Sciatic nerve (tissue), 2 donors: ENCODE results near the gene AGRN. TPM values are rescaled to one million over a fixed set of nuclear protein-coding genes. Genes with fewer than 3 reads are reported as not detected.
"Not testable (repeated sequence)": the region's sequence is repeated elsewhere in the genome, so short reads cannot be mapped to it uniquely, and the experiment has no call there.

ENCODE experiments used
- ATAC-seq: fragments of 200-7000 bp; cut with Tn5 transposase; one replicate; pipeline ENCODE4 v1.9.1; 2020; ENCODE audit warnings: mild to moderate bottlenecking, moderate library complexity
- DNase-seq: peaks from one replicate; pipeline ENCODE4 v3.0.0-alpha.2; 2020; ENCODE audit warnings: low spot score
- intact Hi-C: fragments of 100-400 bp; cut with DNase I; formaldehyde crosslinking; loops from one replicate; pipeline ENCODE4 v1.14.2; 2022
- total RNA-seq: library from RNA; stranded (reverse); fragmentation: NEBNext Ultra II Directional; extraction: Animal tissue kit (Norgen Biotek cat#: 25700); gene quantifications from one replicate; pipeline ENCODE4 v1.2.1, GENCODE V29; 2021
- donor health status: DM: no; HTN: no; CAD: no.
- donor health status: DM: no; HTN: no; CAD: no.

AGRN gene
- total RNA-seq, 1 donor from 2014 or later, result 22.0 TPM

DNA sequence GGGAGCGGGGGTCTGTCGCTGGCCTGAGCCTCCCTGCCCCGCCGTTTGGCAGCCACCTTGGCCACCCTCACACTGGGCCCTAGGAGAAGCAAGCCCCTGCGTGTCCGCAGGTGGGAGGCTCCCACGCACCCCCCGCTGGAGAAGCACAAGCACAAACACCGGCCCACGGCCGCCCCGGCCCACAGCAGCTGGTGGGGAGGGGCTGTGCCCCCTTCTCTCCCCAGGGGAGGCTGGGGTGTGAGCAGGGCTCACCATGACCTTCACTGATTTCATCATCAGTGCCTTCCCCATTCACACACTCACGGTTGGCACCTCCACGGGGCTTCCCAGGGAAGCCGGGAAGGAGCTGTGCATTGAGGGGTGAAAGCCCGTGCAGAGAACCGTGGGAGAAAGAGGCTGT is 7.9 kb downstream of the AGRN start:
- intact Hi-C loops, result no loop called here
- no peak for ATAC-seq
- DNase-seq, result no peak

DNA sequence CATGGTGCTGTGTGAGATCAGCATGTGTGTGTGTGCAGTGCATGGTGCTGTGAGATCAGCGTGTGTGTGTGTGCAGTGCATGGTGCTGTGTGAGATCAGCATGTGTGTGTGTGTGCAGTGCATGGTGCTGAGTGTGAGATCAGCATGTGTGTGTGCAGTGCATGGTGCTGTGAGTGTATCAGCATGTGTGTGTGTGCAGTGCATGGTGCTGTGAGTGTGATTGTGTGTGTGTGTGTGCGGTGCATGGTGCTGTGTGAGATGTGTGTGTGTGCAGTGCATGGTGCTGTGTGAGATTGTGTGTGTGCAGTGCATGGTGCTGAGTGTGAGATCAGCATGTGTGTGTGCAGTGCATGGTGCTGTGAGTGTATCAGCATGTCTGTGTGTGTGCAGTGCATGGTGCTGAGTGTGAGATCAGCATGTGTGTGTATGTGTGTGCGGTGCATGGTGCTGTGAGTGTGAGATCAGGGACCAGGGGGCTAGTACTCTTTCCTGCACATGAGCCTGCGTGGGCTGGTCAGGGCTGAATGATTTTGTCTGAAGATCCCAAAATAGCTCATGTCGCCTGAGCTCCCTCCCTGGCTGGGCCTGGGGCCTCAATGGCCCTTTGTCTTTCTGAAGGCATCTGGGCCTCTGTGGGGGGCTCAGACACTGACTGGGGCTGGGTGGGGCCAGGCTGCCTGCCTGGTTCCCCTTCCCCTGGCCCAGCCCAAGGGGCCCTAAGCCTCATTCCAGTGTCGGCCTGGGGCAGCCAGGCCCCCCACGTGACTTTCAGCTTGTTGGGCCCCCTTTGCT is 11.1 kb downstream of the AGRN start:
- intact Hi-C loops, ATAC-seq, DNase-seq: not testable (repeated sequence)

DNA sequence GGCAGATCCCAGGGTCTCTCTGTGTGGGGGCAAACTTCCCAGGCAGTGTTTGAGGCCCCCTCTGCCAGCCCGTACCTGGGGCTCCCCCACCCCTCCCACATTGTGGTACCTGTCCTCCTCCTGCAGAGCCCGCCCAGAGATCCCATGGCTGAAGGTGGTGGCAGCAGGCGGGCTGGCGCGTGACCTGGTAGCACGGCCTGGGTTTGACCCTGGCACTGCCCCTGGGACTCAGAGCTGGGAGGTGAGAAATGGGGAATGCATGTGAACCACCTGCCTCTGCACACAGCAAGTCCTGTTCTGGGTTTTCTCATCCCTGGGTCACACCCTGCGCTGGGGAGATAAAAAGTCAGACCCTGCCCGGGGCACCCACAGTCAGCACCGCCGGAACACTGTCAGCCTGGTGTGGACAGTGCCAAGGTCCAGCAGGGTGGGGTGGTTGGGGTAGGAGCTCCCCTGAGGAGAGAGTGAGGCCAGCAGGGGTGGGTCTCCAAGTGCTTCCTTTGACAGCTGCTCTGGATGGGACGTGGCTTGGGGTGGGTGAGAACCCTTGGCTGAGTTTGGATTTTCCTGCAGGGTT is 11.8 kb downstream of the AGRN start:
- no peak for DNase-seq
- intact Hi-C loops, result no loop called here
- peak; percentile 9 for ATAC-seq

DNA sequence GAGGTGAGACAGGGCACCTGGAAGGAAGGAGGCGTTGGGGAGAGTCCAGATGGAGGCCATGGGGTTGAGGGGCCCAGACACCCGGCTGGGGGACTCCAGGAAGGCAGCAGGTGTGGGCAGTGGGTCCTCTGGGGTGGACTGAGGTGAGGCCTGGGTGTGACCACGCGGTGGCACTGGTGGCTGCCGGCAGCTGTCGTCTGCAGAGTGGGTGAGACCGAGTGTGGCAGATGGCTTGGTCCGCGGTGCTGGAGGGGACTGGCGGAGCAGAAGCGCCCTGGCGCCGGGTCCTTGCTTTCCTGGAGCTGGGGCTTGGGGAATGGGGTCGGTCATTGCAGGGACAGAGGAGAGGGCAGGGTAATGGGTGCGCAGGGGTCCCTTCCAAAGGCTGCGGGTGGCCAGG is 12.5 kb downstream of the AGRN start:
- intact Hi-C loops, result no loop called here
- ATAC-seq, result peak; percentile 7
- no peak for DNase-seq

- peak; percentile 82 for DNase-seq
- intact Hi-C loops, result no loop called here
- peak; percentile 77 for ATAC-seq
Observed at GRCh38 chr1:1033009-1033587, 13.2 kb downstream of the AGRN start.

GRCh38 chr1:1033731-1034438 is 14.0 kb downstream of the AGRN start:
- ATAC-seq (no peak), DNase-seq (no peak)
- intact Hi-C loops, result no loop called here

- ATAC-seq (no peak), DNase-seq (no peak)
- intact Hi-C loops, result no loop called here
Observed at GRCh38 chr1:1034439-1034781, 14.5 kb downstream of the AGRN start.

DNA sequence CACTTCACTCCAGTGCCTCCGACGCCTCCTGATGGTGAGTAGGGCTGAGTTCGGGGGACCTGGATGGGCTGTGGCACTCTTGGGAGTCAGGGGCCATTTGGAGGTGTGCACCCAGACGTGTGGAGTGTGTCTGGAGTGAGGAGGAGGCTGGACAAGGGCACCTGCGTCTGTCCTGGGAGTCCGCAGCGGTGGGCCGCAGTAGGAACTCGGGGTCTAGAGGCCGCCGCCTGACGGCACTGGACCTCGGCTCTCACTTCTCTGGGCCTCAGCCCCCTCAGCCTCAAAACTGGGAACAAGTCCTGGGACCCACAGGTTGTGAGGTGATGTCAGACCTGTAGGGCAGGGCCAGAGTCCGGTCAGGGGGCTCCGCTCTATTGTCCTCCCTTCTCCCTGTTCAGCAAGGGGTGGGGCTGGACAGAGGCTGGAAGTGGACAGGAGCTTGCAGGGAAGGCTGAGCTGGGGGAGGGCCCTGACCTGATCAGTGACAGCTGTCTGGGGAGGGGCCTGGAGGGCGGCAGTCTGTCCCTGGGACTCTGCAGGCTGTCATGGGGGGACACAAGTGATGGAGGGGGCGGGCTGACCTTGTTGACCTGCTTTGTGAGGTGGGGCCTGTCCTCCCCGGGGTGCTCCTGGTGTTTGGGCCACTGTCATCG is 15.5 kb downstream of the AGRN start:
- ATAC-seq (no peak), DNase-seq (no peak)
- intact Hi-C loops, result no loop called here

GRCh38 chr1:1037366-1038327 is 17.7 kb downstream of the AGRN start:
- no peak for ATAC-seq
- no peak for DNase-seq
- intact Hi-C loops, result no loop called here

GRCh38 chr1:1038694-1039093 is 18.8 kb downstream of the AGRN start:
- ATAC-seq, result no peak

GRCh38 chr1:1039145-1039910 is 19.4 kb downstream of the AGRN start:
- DNase-seq (no peak), ATAC-seq (no peak)
- intact Hi-C loops, result no loop called here

More at GRCh38 chr1:1038694-1039093, 18.8 kb downstream of the AGRN start:
- no peak for DNase-seq
- intact Hi-C loops, result no loop called here

DNA sequence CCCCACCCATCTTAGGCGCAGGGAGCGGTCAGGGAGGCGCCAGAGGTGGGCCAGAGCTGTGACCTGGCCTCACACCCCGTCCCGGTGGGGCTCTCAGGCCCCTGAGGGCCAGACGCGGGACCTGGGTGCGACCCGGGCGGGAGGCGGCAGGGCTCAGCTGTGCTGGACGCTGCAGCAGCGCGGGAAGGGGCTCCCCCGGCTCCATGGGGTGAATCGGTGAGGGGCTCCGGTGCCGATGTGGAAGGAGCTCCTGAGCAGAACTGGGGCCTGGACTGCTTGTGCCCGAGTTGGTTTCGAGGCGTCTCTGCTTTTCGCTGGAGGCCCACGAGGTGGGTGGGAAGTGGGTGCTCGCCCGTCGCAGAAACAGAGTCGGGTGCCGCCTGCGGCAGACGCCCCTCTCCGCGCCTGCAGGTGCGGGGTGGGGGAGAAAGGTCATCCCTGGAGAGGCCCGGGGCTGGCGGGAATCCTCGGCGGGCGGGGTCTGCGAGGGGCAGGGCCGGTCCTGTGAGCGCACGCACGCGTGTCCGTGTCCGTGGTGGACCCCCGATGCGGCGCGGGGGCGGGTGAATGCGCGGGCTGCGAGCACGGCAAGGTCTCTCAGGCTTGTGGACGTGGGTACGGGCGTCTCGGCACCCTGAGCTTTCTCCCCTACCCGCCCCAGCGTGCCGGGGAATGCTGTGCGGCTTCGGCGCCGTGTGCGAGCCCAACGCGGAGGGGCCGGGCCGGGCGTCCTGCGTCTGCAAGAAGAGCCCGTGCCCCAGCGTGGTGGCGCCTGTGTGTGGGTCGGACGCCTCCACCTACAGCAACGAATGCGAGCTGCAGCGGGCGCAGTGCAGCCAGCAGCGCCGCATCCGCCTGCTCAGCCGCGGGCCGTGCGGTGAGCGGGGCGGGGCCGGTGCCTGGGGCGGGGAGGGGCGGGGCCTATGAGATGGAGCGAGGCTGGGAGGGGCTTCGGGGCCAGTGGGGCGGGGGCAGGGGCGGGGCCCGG is 20.4 kb downstream of the AGRN start:
- intact Hi-C loops, result no loop called here
- DNase-seq (peak; percentile 81), ATAC-seq (peak; percentile 68)

- ATAC-seq (no peak), DNase-seq (no peak)
- intact Hi-C loops, result no loop called here
Observed at GRCh38 chr1:1041092-1041523, 21.2 kb downstream of the AGRN start.

- DNase-seq (no peak), ATAC-seq (no peak)
- intact Hi-C loops, result no loop called here
Observed at GRCh38 chr1:1041873-1042272, 22.0 kb downstream of the AGRN start.

DNA sequence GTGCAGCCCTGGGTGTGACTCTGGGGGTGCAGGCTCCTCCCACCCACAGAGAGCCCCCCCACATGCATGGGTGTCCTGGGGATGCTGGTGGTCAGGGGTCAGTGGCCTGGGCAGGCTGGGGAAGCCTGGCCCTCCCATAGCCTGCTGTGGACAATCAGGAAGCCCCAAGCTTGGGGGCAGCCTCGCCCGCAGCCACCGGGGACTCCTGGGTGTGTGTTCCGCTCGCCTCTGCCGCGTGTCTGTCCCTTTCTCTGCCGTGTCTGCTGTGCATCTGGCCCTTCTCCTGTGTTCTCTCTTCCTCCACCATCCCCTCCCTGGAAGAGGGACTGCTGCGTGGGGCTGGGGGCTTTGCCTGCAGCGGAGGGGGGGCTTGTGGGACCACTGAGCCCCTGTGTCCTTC is 22.9 kb downstream of the AGRN start:
- ATAC-seq (no peak), DNase-seq (no peak)
- intact Hi-C loops, result no loop called here

GRCh38 chr1:1043411-1043810 is 23.5 kb downstream of the AGRN start:
- ATAC-seq (no peak), DNase-seq (no peak)
- intact Hi-C loops, result no loop called here
